ENCODE measurements around the gene MFSD8.
"Not testable (repeated sequence)": the region's sequence is repeated elsewhere in the genome, so short reads cannot be mapped to it uniquely, and the experiment has no call there.

MFSD8 gene

GRCh38 chr4:127930175-127930574 is 34.8 kb downstream of the MFSD8 start:
- DNase-seq = no peak

DNA sequence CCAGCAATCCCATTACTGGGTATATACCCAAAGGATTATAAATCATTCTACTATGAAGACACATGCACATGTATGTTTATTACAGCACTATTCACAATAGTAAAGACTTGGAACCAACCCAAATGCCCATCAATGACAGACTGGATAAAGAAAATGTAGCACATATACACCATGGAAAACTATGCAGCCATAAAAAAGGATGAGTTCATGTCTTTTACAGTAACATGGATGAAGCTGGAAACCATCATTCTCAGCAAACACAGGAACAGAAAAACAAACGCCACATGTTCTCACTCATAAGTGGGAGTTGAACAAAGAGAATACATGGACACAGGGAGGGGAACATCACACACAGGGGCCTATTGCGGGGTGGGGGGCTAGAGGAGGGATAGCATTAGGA is 39.3 kb downstream of the MFSD8 start:
- not testable (repeated sequence) for DNase-seq

- DNase-seq = no peak
Measured at GRCh38 chr4:127922226-127922625, 42.7 kb downstream of the MFSD8 start.

GRCh38 chr4:127920521-127920920 is 44.5 kb downstream of the MFSD8 start:
- DNase-seq = no peak

DNA sequence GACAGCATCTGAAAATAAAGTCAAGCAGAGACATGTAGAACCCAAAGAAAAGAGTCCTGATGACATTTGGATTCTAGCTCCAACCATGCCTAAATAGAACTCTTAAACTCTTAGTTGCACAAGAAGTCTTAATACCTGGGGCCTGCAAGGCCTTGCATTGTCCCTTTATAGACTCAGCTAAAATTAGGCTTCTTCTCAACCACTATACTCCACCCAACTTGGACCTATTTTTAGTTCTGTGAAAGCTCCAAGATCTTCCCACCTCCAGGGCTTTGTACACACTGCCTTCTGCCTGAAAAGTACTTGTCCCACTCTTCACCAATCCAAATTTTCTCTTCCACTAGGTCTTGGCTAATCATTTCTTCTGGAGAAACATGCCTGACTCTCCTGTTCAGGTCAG is 47.8 kb downstream of the MFSD8 start:
- DNase-seq = no peak

DNA sequence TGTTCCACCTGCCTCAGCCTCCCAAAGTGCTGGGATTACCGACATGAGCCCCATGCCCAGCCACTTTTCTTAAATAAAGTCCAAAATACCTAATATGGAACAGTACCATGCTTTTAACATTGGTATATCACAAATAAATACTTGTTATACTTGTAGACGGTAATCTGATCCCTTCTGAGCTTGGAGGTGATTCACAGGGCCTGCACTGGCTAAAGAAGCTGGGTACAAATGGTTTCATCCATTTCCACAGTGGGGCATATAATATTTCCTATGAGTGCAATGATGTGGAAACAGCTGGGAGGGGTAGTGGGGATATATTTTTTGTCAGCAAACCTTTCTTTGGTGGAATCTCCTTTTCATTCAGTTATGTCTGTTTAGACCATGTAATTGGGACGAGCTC is 48.5 kb downstream of the MFSD8 start:
- DNase-seq = no peak

- DNase-seq = no peak
Measured at GRCh38 chr4:127905029-127905428, 59.9 kb downstream of the MFSD8 start.

DNA sequence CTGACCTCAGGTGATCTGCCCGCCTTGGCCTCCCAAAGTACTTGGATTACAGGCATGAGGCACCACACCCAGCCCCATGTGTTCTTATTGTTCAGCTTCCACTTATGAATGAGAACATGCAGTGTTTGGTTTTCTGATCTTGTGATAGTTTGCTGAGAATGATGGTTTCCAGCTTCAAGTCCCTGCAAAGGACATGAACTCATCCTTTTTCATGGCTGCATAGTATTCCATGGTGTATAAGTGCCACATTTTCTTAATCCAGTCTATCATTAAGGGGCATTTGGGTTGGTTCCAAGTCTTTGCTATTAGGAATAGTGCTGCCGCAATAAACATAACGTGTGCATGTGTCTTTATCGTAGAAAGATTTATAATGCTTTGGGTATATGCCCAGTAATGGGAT is 65.3 kb downstream of the MFSD8 start:
- DNase-seq = not testable (repeated sequence)

DNA sequence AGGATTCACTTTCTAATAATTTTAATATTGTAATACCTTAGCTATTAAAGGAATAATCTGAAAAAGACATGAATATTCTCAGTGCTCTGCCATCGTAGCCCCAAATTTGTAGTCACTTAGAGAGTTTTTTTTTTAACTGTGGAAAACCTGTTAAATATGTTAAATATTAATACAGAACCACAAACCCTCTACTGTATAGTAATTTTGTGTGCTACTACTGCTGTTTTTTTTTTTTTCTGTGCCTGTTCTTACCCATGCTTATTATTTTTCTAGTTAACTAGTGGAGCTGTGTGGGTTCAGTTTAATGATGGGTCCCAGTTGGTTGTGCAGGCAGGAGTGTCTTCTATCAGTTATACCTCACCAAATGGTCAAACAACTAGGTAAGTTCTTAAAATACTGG is 68.4 kb downstream of the MFSD8 start:
- DNase-seq = no peak

DNA sequence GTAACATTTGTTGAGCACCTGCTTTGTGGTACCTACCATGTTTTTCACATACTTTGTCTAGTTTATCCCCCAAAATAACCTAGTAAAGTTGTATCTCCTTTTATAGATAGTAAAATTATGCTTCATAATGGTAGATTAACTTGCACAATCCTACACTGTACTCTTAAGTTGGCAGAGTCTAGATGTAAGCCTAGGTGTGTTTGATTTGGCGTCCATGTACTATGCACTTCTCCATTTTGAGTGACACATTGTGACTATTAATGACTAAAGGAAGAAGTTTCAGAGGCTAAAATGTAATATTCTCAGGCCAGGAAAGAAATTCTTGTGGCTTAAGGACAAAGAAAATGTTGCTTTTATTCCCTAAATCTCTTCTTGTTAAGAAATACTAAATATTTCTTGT is 68.9 kb downstream of the MFSD8 start:
- no peak for DNase-seq

- no peak for DNase-seq
Measured at GRCh38 chr4:127889903-127890302, 75.1 kb downstream of the MFSD8 start.

DNA sequence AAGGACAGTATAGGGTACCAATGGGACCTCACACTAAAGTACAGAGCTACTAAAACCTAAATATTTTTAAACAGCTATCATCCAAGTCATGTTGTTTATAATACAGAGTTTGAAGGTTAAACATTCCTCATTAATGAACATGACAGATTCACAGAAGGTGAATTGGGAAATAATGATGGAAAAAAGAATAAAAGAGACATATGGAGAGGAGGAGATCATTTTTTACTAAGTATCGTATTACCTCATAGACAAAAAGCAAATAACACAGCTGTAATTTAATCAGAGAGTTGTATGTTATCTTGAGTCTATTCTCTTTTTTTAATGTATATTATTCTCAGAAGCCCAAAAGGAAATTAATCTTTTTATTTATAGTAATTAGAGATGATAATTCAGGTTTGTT is 76.4 kb downstream of the MFSD8 start:
- no peak for DNase-seq

DNA sequence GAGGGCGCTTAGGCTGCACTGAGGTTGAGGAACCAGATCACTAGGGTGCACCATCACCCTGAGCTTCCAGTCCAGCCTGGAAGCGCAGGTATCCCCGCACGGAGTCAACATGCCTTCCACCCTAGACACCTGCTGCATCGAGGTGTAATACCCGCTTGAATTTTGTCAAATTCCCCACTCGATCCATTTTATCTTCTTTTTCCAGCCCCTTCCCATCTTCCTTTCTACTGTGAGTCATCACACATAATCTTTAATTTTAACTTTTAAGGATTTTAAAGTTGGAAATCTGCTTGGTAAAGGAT is 83.5 kb downstream of the MFSD8 start:
- DNase-seq = no peak

DNA sequence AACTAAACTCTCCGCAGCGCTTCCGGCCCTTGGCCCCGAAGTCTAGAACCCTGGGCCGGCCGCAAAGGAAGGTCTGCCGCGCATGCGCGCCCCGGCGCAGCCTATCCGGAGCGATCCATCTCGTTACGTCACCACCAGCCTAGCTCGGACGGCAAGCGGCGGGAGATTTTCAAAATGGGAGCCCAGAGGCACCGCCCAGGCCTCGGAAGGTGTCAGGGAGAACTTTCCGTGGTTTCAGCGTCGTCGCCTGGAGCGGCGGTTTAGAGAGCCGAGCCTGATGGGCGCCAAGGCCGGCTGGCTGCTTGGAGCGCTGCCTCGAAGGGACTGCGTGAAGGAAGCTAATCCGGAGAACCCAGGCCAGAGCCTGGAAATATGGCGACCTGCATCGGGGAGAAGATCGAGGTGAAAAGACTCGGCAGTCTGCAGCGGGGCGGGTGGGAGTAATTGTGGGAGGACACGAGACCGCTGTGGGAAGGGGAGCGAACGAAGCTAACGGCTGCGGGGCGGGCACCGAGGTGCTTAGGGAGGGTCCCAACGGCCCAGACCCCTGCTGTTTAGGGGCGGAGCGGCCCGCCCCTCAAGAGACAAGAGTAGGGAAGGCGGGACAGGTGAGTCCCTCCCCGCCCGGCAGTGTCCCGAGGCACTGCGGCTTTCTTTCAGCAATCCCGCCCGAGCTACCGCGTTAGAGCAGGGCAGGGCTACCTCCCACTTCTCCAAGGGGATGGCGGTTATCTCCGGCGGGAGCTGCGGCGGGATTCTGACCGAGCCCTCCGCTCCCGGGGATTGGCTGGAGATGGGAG is 84.0 kb downstream of the MFSD8 start, which contains the start of gene PLK4:
PLK4 (plus strand) TSS at position 131 of the 800 bp plus-strand sequence; CDS start at position 373, 242 bp downstream.
- peak; percentile 97 for DNase-seq

- DNase-seq = no peak
Measured at GRCh38 chr4:127875791-127876190, 89.2 kb downstream of the MFSD8 start.

GRCh38 chr4:127870688-127871087 is 94.3 kb downstream of the MFSD8 start:
- no peak for DNase-seq

DNA sequence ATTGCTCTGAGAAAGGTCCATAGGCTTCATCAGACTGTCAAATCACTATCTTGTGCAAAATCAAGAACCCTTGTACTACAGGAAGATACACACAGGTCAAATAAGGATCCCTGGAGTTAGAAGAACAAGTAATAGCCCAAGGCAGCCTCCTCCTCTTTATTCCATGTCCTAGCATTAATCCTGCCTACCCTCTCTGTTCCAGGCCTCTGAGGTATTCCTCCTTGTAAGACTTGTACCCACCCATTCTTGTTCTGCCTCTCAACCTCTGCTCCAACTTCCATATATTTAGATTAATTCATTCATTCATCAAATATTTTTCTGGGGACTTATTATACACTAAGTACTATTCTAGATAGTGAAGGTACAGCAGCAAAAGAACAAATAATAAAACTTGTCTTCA is 94.7 kb downstream of the MFSD8 start:
- DNase-seq = no peak

- DNase-seq = no peak
Measured at GRCh38 chr4:127868196-127868595, 96.8 kb downstream of the MFSD8 start.

All from GDM1 (cell line).